GM21526 (cell line): ENCODE data around the gene SMYD4.

Source experiments
- ATAC-seq: cut with Tn5 transposase; IDR thresholded peaks from one replicate; pipeline ENCODE4 v1.9.1; 2021; ENCODE audit warnings: moderate library complexity; ENCODE audit not compliant: unreplicated experiment, low FRiP score

Gene SMYD4

DNA sequence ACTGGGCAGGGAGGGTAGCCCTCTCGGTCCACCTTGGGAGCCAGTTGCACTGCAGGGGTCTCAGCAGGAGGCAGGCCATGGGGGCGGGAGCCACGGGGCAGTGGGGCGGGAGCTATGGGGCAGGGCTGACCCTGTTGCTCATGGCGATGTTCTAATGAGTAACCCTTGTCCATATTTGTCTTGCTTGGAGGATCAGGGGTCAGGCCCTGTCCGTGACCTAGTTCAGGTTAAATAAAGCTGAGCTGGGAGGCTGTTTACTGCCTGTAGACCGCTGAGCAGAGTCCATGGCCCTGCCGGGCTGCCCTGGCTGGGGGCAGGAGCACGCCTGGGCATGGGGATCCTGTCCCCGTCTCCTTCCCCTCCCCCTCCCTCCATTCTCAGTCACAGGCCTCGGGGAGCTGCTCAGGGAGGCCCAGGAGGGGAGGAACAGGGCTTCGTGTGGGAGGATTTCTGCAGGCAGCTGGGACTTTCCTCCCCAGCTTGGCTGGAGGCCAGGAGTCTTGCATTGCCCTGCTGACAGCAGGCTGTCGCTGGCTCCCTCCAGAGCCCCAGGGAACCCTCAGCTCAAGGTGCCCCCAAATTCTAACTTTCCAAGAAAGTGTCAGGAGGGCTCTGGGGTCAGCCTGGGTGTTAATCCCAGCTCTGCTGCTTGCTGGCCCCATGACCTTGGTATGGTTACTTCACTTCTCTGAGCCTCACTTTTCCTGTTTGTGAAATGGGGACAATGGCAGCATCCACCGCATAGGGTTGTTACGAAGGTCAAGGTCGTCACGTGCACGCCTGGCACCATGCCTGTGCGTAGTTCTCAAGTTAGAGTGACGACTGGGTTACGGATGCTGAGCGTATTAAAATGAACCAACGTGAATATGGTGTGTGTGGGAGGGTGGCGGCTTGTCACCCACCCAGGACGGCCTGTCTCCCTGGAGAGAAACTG is 93.1 kb downstream of the SMYD4 start:
- ATAC-seq: no peak

DNA sequence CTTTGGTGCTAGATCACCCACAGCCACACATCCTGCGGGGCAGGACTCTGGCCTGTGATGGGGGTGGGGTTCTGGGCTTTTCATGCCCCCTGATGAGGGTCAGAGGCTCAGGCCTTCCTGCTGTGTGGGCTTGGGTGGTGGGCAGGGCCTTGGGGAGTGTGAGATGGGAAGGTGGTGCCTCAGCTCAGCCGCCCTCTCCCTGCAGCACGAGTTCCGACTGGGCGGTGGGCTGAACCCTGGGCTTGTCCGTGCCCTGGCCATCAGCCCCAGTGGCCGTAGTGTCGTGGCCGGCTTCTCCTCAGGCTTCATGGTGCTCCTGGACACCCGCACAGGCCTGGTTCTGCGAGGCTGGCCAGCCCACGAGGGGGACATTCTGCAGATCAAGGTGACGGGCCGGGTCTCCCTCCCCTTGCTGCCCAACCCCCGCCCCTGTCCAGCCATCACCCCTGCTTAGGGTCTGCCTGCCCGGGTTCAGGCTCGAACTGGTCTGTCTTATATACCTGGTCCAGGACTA is 93.8 kb downstream of the SMYD4 start:
- ATAC-seq: no peak

DNA sequence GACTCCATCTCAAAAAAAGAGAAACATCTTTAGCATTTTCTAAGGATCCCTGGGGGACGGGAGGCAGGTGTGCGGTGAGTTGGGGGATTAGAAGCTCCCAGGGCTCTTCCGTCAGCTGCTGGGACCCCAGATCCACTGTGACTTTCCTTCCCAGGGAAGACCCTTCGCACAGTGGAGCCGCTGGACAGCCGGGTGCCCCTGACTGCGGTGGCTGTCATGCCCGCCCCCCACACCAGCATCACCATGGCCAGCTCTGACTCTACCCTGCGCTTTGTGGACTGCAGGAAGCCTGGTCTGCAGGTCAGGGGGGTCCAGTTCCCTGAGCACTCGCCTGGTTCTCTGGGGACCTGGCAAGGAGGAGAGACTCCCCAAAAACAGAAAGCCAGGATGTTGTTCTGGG is 94.3 kb downstream of the SMYD4 start:
- ATAC-seq: no peak

DNA sequence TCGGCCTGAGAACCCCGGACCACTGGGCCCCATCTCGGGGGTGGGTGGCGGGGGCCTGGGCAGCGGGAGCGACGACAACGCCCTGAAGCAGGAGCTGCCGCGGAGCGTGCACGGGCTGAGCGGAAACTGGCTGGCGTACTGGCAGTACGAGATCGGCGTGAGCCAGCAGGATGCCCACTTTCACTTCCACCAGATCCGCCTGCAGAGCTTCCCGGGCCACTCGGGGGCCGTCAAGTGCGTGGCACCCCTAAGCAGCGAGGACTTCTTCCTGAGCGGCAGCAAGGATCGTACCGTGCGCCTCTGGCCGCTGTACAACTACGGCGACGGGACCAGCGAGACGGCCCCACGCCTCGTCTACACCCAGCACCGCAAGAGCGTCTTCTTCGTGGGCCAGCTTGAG is 95.9 kb downstream of the SMYD4 start:
- ATAC-seq: no peak

DNA sequence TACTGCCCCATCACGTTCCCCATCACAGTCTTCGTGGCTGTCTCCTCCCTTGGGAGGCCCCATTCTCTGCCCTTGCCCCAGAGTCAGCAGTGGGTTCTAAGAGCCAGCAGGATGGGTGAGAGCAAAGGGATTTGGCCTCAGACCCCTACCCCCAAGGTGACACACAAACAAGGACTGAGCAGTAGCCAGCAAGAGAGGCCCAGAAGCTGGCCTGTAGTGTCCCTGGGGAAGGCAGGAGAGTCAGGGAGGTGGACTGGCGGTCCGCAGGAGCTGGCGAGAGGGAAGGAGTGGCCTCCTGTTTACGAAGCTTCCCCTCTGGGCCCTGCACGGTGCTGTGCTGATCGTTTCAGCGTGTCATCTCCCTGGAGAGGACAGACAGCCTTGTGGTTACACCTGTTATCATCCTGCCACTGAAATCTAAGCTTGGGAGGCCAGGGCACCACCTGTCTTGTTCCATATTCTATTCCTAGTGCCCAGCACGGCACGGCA is 96.8 kb downstream of the SMYD4 start:
- ATAC-seq: no peak

DNA sequence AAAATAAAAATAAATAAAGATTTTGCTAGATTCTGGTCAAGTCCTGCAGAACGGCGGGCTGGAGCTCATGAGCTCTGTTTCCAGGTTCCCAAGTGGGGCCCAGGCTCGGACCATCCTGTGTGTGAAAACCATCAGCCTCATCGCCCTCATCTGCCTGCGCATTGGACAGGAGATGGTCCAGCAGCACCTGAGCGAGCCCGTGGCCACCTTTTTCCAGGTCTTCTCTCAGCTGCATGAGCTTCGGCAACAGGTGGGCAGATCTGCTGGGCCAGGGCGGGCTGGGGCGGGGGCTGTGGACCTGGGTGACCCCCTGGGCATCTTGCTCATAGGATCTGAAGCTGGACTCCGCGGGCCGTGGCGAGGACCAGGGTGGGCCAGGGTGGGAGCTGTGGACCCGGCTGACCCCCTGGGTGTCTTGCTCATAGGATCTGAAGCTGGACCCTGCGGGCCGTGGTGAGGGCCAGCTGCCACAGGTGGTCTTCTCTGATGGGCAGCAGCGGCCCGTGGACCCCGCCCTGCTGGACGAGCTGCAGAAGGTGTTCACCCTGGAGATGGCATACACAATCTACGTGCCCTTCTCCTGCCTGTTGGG is 97.4 kb downstream of the SMYD4 start:
- ATAC-seq: no peak

DNA sequence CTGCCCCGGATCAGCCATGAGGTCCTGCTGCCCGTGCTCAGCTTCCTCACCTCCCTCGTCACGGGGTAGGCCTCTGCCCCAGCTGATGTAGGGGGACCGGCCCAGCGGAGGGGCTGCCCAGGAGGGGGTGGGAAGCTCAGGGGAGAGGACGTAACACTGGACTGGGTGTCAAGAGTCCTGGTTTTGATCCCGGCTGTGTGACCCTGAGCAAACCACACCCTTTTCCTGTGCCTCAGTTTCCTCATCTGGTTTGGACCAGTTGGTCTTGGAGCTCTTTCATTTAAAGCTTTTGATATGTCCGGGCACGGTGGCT is 98.6 kb downstream of the SMYD4 start:
- ATAC-seq: no peak

DNA sequence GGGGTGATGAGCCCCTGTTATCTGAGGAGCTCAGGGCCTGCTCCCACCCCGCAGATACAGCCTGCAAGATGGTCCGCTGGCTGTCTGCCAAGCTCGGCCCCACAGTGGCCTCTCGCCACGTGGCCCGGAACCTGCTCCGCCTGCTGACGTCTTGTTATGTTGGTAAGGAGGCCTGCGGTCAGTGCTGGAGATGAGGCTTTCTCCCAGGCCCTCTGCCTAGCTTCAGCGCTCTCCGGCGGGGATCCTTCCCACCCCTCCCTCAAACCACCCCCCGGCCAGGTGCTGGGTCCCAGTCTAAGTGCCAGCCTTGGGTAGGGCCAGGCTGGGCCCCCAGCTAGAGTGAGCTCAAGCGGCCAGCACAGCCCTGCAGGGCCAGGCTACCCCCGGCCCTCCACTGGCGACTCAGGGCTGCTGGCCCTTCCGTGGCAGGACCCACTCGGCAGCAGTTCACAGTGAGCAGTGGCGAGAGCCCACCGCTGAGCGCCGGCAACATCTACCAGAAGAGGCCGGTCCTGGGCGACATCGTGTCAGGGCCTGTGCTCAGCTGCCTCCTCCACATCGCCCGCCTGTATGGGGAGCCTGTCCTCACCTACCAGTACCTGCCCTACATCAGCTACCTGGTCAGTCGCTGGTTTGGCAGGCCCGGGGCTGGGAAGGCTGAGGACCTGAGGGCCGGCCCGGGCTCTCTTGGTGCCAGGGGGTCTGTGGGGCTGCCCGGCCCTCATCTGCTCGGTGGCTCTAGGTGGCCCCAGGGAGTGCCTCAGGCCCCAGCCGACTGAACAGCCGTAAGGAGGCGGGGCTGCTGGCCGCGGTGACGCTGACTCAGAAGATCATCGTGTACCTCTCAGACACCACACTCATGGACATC is 99.1 kb downstream of the SMYD4 start:
- ATAC-seq: no peak

DNA sequence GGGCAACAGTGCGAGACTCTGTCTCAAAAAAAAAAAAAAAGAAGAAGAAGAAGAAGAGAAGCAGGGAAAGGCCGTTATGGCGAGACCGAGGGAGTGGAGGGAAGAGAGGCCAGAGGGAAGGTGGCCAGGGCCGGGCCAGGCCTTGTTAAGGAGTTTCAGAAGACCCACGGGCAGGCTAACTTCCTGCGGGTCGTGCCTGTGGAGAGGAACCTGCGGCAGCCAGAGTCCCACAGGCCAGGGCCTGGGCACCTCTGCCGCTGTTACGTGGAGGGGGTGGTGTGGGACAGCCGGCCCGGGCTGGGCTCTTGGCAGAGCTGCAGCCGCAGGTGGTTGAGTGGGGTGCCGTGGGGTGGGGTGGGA is 99.8 kb downstream of the SMYD4 start:
- ATAC-seq: no peak
